NCI-H187 treated with DMSO at 0.1 percent for 48 hours (cell line): ENCODE results near the gene OR2A12.
"Not testable (repeated sequence)": the region's sequence is repeated elsewhere in the genome, so short reads cannot be mapped to it uniquely, and the experiment has no call there.

Experiments used
- DNase-seq: peaks from one replicate; lab custom pipeline; 2025; lab: John Stamatoyannopoulos, UW

The OR2A12 gene

DNA sequence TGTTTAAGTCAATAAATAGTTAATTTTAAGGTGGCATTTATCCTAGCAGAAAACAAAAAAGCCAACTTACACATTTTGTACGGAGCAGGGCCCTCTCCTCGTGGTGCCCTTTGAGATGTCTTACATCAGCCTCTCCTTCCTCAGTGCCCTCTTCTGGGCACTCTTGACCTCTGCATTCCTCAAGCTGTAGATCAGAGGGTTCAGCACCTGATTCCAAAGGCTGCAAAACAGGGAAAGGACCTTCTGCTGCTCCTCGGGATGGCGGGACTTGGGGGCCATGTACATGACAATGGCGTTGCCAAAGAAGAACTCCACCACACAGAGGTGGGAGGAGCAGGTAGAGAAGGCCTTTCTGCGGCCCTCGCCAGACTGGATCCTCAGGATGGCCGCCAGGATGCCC, 32.3 kb downstream of the OR2A12 start:
- no peak for DNase-seq

DNA sequence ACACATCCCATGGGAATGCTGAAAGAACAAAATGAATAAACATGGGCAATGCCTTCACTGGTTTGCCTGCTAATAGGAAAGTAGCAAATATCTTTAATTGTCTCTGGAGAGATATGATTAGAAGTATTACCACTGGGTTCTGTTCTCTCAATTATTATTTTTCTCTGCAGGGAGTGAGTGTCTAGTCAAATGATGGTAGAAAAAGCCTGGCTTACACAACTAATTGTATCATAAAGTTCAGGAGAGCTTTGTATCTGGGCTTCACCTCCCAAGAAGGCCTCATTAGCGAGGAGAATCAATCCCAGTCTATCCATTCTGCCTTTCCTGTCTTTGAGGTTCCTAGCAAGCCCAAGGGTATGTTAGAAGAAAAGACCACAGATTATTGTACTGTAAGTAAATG, 36.8 kb downstream of the OR2A12 start, which contains the start of gene OR2A14:
OR2A14 (plus strand) TSS at position 301 of the 400 bp plus-strand sequence. CDS start 5,937 bp downstream, outside the sequence.
- DNase-seq, result no peak

DNA sequence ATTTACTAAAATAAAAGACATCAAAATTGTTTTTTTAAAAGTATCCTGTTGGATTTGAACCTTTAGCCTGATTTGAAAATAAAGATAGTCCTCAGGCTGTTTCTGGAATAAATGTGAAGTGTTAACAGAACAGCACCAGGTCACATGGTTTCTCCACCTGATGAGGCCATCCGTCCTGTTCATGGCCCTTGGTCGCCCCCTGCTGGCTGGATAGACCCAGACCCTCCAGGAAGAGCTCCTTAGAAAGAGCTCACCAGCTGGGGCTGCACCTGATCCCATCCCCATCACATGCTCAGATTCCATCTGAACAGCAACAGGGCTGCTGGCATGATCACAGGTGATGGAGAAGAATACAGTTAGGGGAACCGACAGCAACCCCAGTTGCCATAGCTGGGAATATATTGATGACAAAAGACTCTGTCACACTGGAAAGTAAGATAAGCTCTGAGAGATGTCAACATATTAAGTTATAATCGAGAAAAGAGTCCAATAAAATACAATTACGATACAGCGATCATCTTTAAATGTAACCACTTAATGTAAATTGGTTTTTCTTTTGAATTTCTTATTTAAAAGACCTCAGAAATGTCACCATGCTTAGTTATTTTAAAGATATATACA, 41.7 kb downstream of the OR2A12 start:
- DNase-seq, result peak; percentile 17

DNA sequence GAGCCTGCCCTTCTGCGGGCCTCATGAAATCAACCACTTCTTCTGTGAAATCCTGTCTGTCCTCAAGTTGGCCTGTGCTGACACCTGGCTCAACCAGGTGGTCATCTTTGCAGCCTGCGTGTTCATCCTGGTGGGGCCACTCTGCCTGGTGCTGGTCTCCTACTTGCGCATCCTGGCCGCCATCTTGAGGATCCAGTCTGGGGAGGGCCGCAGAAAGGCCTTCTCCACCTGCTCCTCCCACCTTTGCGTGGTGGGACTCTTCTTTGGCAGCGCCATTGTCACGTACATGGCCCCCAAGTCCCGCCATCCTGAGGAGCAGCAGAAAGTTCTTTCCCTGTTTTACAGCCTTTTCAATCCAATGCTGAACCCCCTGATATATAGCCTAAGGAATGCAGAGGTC, 43.5 kb downstream of the OR2A12 start:
- not testable (repeated sequence) for DNase-seq

DNA sequence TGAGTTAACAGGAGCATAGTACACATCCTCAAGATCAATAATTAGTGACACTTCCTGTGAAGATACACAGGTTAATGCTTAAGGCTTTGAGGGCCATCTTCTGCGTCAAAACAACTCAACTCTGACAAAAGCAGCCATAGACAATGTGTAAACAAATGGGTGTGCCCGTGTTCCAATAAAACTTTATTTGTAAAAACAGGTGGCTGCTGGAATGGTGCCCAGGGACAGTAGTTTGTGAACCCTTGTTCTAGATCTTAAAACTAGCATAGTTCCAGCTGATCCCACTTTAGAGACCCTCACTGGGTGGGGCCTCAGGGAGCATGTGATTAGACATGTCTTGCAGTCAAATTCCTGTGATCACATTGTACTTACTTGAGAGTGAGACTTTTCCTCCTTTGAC, 44.7 kb downstream of the OR2A12 start:
- DNase-seq, result no peak

DNA sequence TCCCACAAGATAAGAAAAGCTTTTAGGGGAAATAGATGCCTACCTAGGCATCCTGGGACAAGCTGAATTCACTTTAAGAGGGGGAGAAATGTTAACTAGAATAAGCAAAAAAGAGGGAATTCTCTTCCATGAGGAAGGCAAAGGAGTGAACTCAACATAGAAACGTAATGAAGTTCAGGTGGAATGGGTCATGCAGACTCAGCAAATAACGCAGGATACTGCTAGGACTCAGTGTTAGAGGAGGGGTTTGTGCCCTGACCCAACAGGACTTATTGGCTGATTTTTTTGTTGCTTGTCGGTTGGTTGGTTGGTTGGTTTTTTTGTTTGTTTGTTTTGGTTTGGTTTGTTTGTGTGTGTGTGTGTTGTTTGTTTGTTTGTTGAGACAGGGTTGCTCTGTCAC, 46.2 kb downstream of the OR2A12 start:
- DNase-seq, result no peak

DNA sequence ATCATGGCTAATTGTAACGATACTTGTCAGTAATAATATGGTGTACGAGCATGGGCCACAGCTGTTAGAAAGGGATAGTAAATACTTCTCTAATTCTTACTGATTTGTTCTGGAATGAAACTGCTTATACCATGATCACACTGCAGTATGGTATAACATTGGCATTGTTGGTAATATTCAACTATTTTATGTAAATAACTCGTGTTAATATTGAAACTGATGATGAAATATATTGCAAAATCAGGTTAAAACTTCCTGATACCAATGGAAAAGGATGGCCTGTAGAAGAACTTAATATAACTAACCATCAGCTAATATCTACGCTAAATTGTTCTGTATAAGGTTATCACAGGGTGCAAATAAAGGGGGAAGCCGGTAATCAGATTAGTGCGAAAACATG, 47.2 kb downstream of the OR2A12 start:
- no peak for DNase-seq

DNA sequence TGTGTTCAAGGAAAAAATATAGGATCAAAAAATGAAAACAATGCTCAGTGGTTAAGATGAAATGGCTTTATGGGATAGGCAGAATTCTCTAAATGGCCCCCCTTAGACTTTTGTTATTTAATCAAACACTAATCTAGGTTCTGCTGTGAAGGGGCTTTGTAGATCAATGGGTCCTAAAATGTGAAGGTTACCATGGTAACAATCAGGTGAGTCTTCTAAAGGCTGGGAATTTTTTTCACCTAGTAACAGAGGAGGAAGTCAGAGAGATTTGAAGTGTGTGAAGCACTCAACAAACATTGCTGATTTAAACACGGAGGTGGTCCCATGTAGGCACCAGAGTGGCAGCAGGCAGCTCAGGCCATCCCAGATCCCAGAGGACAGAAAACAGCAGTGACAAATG, 48.0 kb downstream of the OR2A12 start:
- DNase-seq, result no peak

DNA sequence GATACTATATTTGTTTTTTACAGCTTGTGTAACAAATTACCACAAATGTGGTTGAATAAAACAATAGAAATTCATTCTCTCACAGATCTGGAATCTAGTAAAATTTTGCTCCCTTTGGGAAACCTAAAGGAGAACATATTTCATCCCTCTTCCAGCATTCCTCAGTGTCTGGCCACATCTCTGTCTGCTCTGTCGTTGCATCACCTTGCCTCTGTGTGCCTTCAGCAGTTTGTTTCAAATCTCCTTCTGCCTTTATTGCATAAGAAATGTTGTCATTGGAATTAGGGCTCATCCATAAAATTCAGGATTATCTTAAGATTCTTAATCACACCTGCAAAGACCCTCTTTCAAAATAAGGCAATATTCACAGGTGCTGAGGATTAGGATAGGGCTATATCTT, 51.4 kb downstream of the OR2A12 start:
- no peak for DNase-seq

DNA sequence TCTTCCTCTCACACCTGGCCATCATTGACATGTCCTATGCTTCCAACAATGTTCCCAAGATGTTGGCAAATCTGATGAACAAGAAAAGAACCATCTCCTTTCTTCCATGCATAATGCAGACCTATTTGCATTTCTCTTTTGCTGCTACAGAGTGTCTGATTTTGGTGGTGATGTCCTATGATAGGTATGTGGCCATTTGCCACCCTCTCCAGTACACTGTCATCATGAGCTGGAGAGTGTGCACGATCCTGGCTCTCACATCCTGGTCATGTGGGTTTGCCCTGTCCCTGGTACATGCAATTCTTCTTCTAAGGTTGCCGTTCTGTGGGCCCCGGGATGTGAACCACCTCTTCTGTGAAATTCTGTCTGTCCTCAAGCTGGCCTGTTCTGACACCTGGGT, 56.1 kb downstream of the OR2A12 start:
- DNase-seq, result no peak

DNA sequence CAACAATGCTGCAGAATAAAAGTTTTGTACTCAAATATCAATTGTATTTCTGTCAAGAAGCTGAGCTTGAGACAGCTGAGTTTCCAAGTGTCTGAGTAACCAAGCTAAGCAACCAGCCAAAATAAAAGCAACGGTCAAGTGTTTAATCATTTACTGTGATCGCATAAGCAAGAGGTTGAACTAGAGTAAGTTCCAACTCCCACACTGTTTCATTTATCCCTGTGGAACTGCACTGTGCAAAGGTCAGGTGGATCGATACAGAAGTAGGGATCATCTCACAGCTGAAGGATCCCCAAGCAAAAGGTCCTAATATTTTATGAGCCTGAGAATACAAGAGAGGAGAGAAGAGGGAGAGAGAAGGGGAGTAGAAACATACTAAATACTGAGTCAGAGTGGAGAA, 58.3 kb downstream of the OR2A12 start:
- DNase-seq, result no peak

DNA sequence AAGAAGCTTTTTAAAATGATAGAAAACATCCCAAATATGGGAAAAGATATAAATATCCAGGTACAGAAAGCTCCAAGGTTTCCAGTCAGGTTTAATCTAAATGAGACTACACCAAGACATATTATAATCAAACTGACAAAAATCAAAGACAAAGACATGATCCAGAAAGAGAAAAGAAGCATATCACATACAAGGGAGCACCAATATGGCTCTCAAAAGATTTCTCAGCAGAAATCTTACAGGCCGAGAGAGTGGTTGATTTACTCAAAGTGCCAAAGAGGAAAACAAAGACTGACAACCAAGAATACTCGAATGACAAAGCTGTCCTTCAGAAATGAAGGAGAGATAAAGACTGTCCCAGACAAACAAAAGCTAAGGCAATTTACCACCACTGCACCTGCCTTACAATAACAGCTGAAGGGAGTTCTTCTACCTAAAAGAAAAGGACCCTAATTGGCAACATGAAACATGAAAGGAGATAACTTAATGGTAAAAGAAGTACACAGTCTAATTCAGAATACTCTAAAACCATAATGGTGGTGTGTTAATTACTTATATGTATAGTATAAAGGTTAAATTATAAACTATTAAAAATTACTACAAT, 62.2 kb downstream of the OR2A12 start:
- DNase-seq, result no peak
